ENCODE results near the gene GABARAPL1. TPM values are rescaled to one million over a fixed set of nuclear protein-coding genes. Genes with fewer than 3 reads are reported as not detected.

Gene GABARAPL1
- total RNA-seq, 1 donor from 2014 or later = 108 TPM

DNA sequence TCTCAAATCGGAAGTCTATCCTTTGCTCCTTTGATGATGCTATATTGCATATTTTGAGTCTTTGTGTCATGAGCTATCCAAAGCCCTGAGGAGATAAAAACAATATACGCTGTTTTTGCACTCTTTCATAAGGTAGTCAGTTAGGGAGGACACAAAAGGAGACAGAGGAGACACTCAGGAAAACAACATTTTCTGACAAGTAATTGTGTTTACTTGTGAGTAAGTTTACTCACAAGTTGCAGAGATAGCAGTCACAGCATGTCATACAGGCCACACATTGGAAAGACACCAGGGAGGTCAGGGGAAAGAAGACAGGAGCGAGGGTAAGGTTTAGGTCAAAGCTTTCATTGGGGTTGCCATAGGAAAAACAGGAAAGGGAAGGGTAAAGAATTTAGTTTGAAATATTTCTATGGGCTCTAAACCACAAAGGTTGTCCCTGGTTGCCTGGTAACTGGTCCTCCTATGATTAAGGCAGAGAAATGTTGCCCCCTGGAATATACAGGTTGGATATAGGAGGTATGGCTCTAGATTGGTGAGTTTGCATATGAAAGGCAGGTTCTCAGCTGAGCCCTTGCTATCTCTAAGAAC is 7.4 kb upstream of the GABARAPL1 start:
- DNase-seq (no peak), ATAC-seq (no peak)
- intact Hi-C loops (cut with DNase I) = no loop called here
- Histone ChIP-seq H3K27ac (no peak overlapping the region), H3K4me3 (no peak overlapping the region), H3K36me3 (no peaks in the 10 kb centered on the region), H3K4me1 (no peaks in the 10 kb centered on the region), H3K27me3 (ENCODE audit: low read depth) (no peaks in the 10 kb centered on the region), H3K9me3 (no peaks in the 10 kb centered on the region)
- TF ChIP-seq, protein P1, sequence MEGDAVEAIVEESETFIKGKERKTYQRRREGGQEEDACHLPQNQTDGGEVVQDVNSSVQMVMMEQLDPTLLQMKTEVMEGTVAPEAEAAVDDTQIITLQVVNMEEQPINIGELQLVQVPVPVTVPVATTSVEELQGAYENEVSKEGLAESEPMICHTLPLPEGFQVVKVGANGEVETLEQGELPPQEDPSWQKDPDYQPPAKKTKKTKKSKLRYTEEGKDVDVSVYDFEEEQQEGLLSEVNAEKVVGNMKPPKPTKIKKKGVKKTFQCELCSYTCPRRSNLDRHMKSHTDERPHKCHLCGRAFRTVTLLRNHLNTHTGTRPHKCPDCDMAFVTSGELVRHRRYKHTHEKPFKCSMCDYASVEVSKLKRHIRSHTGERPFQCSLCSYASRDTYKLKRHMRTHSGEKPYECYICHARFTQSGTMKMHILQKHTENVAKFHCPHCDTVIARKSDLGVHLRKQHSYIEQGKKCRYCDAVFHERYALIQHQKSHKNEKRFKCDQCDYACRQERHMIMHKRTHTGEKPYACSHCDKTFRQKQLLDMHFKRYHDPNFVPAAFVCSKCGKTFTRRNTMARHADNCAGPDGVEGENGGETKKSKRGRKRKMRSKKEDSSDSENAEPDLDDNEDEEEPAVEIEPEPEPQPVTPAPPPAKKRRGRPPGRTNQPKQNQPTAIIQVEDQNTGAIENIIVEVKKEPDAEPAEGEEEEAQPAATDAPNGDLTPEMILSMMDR (IDR thresholded peaks at IDR 0.05) = no peak

DNA sequence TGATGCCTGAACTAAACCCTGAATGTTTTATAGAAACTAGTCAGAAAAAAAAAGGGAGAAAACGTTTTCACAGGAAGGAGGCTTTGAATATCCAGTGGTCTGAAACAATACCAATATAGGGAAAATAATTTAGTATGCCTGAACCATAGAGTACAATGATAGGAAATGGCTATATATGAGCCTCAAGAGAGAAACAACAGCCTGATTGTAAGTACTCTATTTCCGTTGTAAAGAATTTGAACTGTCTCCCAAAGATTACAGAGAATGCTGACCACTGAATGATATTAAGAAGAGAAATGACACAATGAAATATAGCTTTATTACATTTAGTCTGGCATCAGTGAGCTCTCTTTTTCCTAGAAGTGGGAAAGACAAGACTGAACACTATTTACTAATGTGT is 5.5 kb upstream of the GABARAPL1 start:
- H3K9me3 ChIP-seq = no peaks in the 10 kb centered on the region
- no peak for ATAC-seq

DNA sequence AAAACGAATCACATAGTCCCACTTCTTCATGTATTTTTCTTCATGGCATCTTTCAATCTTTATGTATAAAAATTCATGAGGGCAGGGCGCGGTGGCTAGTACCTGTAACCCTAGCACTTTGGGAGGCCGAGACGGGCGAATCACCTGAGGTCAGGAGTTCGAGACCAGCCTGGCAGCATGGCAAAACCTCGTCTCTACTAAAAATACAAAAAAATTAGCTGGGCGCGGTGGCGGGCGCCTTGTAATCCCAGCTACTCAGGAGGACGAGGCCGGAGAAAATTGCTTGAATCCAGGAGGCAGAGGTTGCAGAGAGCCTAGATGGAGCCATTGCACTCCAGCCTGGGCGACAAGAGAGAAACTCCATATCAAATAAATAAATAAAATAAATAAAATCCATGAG is 2.5 kb upstream of the GABARAPL1 start:
- Histone ChIP-seq H3K27ac (no peak overlapping the region), H3K27me3 (ENCODE audit: low read depth) (no peaks in the 10 kb centered on the region), H3K4me3 (no peak overlapping the region), H3K36me3 (no peaks in the 10 kb centered on the region), H3K9me3 (no peaks in the 10 kb centered on the region), H3K4me1 (peaks cover 17% of the 10 kb centered on the region)
- TF ChIP-seq, protein P1 (IDR thresholded peaks at IDR 0.05) = no peak
- intact Hi-C loops (cut with DNase I) = no loop called here
- no peak for ATAC-seq
- DNase-seq = no peak

More for the DNA sequence above, 5.5 kb upstream of the GABARAPL1 start:
- H3K36me3 ChIP-seq = no peaks in the 10 kb centered on the region
- peaks cover 5% of the 10 kb centered on the region for H3K4me1 ChIP-seq
- DNase-seq = no peak
- no peak overlapping the region for H3K27ac ChIP-seq
- no peak overlapping the region for H3K4me3 ChIP-seq
- H3K27me3 ChIP-seq (ENCODE audit: low read depth) = no peaks in the 10 kb centered on the region
- TF ChIP-seq, protein P1 (IDR thresholded peaks at IDR 0.05) = no peak
- intact Hi-C loops (cut with DNase I) = no loop called here

DNA sequence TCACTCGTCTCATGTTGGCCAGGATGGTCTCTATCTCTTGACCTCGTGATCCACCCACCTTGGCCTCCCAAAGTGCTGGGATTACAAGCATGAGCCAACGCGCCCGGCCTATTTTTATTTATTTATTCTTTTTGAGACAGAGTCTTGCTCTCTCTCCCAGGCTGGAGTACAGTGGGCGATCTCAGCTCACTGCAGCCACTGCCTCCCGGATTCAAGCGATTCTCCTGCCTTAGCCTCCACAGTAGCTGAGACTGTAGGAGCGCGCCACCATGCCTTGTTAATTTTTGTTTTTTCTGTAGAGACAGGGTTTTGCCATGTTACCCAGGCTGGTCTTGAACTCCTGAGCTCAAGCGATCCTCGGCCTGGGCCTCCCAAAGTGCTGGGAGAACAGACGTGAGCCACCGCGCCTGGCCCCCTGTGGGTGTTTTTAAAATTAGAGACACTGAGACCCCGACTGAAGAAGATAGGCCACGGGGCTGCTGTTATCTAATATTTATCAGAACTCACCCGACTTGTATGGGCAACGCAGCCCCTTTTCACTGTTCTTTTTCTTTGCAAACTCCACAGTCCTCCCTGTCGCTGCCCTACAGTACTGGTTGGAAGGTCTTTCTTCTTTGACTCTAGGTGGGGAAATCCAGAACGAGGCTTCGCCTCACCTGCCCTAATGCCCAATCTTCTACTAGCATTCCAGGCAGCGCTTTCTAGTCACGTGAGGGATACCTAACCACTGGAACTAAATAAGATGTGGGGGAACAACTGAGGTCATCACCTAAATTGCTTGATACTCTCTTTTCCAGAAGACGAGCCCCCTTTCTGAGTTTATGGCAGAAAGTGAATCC is 1.4 kb upstream of the GABARAPL1 start:
- H3K4me1 ChIP-seq = peaks cover 21% of the 10 kb centered on the region
- ATAC-seq = no peak
- H3K27me3 ChIP-seq (ENCODE audit: low read depth) = no peaks in the 10 kb centered on the region
- no peaks in the 10 kb centered on the region for H3K9me3 ChIP-seq
- H3K4me3 ChIP-seq = no peak overlapping the region
- H3K27ac ChIP-seq = peak overlapping the region; percentile 99
- TF ChIP-seq, protein P1 (IDR thresholded peaks at IDR 0.05) = no peak
- peak; percentile 52 for DNase-seq
- H3K36me3 ChIP-seq = no peaks in the 10 kb centered on the region
- intact Hi-C loops (cut with DNase I) = no loop called here

DNA sequence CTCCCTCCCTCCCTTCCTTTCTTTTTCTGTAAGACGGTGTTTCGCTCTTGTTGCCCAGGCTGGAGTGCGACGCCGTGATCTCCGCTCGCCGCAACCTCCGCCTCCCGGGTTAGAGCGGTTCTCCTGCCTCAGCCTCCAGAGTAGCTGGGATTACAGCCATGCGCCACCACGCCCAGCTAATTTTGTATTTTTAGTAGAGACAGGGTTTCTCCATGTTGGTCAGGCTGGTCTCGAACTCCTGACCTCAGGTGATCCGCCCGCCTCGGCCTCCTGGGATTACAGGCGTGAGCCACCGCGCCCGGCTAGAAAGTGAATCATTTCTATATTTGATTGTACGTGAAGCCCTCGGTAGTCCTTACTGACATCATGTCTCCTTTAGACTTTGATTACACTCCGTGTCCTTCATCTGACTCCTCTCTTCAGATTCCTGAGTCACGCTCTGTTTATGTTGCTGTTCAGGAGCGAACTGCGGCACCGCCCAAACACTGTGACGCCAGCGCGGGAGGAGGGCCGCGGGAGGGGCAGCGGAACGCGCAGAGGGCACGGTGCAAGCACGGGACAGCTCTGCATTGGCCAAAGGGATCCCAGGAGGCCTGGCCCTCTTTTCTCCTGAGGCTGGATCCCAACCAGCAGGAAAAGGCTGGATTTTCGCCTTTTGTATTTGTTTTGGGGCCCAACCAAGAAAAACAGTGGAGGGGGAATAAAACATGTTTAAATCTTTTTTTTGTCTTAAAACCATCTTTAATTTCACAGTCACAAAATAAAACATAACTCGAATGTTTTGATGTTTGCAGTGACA is 538 bp upstream of the GABARAPL1 start:
- no peaks in the 10 kb centered on the region for H3K9me3 ChIP-seq
- TF ChIP-seq, protein P1 (IDR thresholded peaks at IDR 0.05) = no peak
- H3K27me3 ChIP-seq (ENCODE audit: low read depth) = no peaks in the 10 kb centered on the region
- ATAC-seq (peak; percentile 94 to 97), DNase-seq (peak; percentile 98)
- intact Hi-C loops (cut with DNase I) = no loop called here
- H3K4me3 ChIP-seq = peak overlapping the region; percentile 81
- H3K4me1 ChIP-seq = peaks cover 22% of the 10 kb centered on the region
- peak overlapping the region; percentile 99 for H3K27ac ChIP-seq
- H3K36me3 ChIP-seq = no peaks in the 10 kb centered on the region
